HCT116 (cell line): ENCODE results near the gene PRKCZ. TPM values are rescaled to one million over a fixed set of nuclear protein-coding genes. Genes with fewer than 3 reads are reported as not detected.

Source experiments
- ATAC-seq: fragments of 200-7000 bp; cut with Tn5 transposase; 2 replicates; pipeline ENCODE4 v1.9.1; 2020; ENCODE audit warnings: mild to moderate bottlenecking, moderate library complexity
- BruUV-seq: library from RNA; stranded (reverse); fragments of 400-500 nt; replicated peaks from 2 replicates; lab custom pipeline; 2021; lab: Mats Ljungman, UMichigan
- CTCF ChIA-PET: fragments of 300-600 bp; sonication (Branson Sonifier 250); formaldehyde crosslinking; loops from one replicate; lab custom pipeline; 2021; ENCODE audit warnings: antibody characterized with exemption; lab: Charles Lee
- POLR2A ChIA-PET: fragments of 300-600, 350-600 bp; sonication (Branson Sonifier 250); formaldehyde crosslinking; loops from one replicate; lab custom pipeline; 2021; ENCODE audit warnings: antibody characterized with exemption; lab: Charles Lee
- RAD21 ChIA-PET, 2 experiments: fragments of 300-600 bp; sonication (Branson Sonifier 250); formaldehyde crosslinking; loops; one replicate each; lab custom pipeline; 2023; ENCODE audit warnings: low total read pairs in 2 of 2; ENCODE audit not compliant: uncharacterized antibody in 2 of 2, unreplicated experiment in 2 of 2, low non-redundant PET in 1 of 2; lab: Charles Lee
- DNase-seq: peaks from one replicate; pipeline ENCODE4 v3.0.0-alpha.2; 2010; ENCODE audit warnings: low read depth, low spot score
- H2AFZ ChIP-seq: fragments of 200-600 bp; shearing (Covaris generic), sonication (generic); 2 replicates; pipeline ENCODE4 v1.6.1; 2017; ENCODE audit warnings: low read depth, mixed run types, mixed read lengths, antibody characterized with exemption, low read length; ENCODE audit not compliant: poor library complexity, severe bottlenecking
- H3K27ac ChIP-seq: 2 replicates; pipeline ENCODE4 v1.5.1; 2012; ENCODE audit warnings: low read depth, low read length
- H3K27me3 ChIP-seq: fragments of 200-600 bp; sonication (generic); 2 replicates; pipeline ENCODE4 v1.6.1; 2016; ENCODE audit warnings: mixed run types, low read length, mixed read lengths; ENCODE audit not compliant: insufficient read depth
- H3K36me3 ChIP-seq, 2 experiments: fragments of 200-500 bp in 1 of 2; fragments of 200-600 bp in 1 of 2; sonication (Bioruptor generic) in 1 of 2; sonication (generic) in 1 of 2; 2 replicates each; pipeline versions ENCODE4 v1.5.1 to v1.6.1; 2014 to 2016; ENCODE audit warnings: low read length in 2 of 2, inconsistent platforms in 1 of 2, mixed read lengths in 1 of 2, mixed run types in 1 of 2; ENCODE audit not compliant: insufficient read depth in 2 of 2, control insufficient read depth in 1 of 2
- H3K4me1 ChIP-seq, 2 experiments: fragments of 200-600 bp in 1 of 2; sonication (generic) in 1 of 2; 2 replicates each; pipeline versions ENCODE4 v1.5.1 to v1.6.1; 2012 to 2017; ENCODE audit warnings: low read length in 2 of 2, inconsistent platforms in 1 of 2, mild to moderate bottlenecking in 1 of 2, mixed read lengths in 1 of 2, mixed run types in 1 of 2, moderate library complexity in 1 of 2; ENCODE audit not compliant: insufficient read depth in 2 of 2, control insufficient read depth in 1 of 2
- H3K4me2 ChIP-seq: fragments of 200-600 bp; sonication (generic); 2 replicates; pipeline ENCODE4 v1.6.1; 2017; ENCODE audit warnings: mixed run types, low read length, mixed read lengths
- H3K4me3 ChIP-seq, 2 experiments: fragments of 200-600 bp in 1 of 2; sonication (generic) in 1 of 2; replicated peaks in 1 of 2; 2 replicates each; pipeline ENCODE4 v1.5.1; 2011 to 2016; ENCODE audit warnings: low read length in 2 of 2, control low read depth in 1 of 2, low read depth in 1 of 2, mild to moderate bottlenecking in 1 of 2, mixed read lengths in 1 of 2, mixed run types in 1 of 2
- H3K79me2 ChIP-seq: fragments of 200-600 bp; sonication (generic); 2 replicates; pipeline ENCODE4 v1.6.1; 2017; ENCODE audit warnings: mild to moderate bottlenecking, mixed run types, low read length, moderate library complexity, mixed read lengths; ENCODE audit not compliant: insufficient read depth
- H3K9ac ChIP-seq: fragments of 200-600 bp; sonication (generic); 2 replicates; pipeline ENCODE4 v1.6.1; 2016; ENCODE audit warnings: low read length, mixed read lengths
- H3K9me2 ChIP-seq: fragments of 200-600 bp; sonication (generic), shearing (Covaris generic); 2 replicates; pipeline ENCODE4 v1.6.1; 2017; ENCODE audit warnings: mixed run types, mild to moderate bottlenecking, moderate library complexity; ENCODE audit not compliant: insufficient read depth
- H3K9me3 ChIP-seq, 2 experiments: fragments of 200-500 bp in 1 of 2; fragments of 200-600 bp in 1 of 2; sonication (Bioruptor generic) in 1 of 2; sonication (generic) in 1 of 2; 2 replicates each; pipeline ENCODE4 v1.6.1; 2014 to 2017; ENCODE audit warnings: low read length in 2 of 2, mixed read lengths in 2 of 2, inconsistent platforms in 1 of 2, low read depth in 1 of 2, mild to moderate bottlenecking in 1 of 2, mixed run types in 1 of 2, moderate library complexity in 1 of 2; ENCODE audit not compliant: control insufficient read depth in 1 of 2, insufficient read depth in 1 of 2
- H4K20me1 ChIP-seq: fragments of 200-600 bp; sonication (generic), shearing (Covaris generic); 2 replicates; pipeline ENCODE4 v1.6.1; 2017; ENCODE audit warnings: mixed run types, mild to moderate bottlenecking, moderate library complexity; ENCODE audit not compliant: insufficient read depth
- EGR1 ChIP-seq: IDR thresholded peaks from 2 replicates; pipeline ENCODE4 v1.6.1; 2012; ENCODE audit warnings: low read depth
- YY1 ChIP-seq: IDR thresholded peaks from 2 replicates; pipeline ENCODE4 v1.6.1; 2011; ENCODE audit warnings: low read length, low read depth, moderate library complexity, mild to moderate bottlenecking; ENCODE audit not compliant: insufficient replicate concordance; ENCODE audit errors: extremely low read depth
- intact Hi-C: fragments of 100-400 bp; cut with micrococcal nuclease; formaldehyde crosslinking; loops from 2 replicates; pipeline ENCODE4 v1.10.0; 2022
- total RNA-seq: library from RNA; stranded (reverse); gene quantifications from one replicate; pipeline ENCODE4 v1.2.1, GENCODE V29; 2021; ENCODE audit not compliant: unreplicated experiment
- TF ChIP-seq, protein P1 (sequence below): IDR thresholded peaks from 2 replicates; pipeline ENCODE4 v1.6.1; 2012; ENCODE audit warnings: low read depth

Gene PRKCZ
- total RNA-seq, 1 experiment from 2014 or later, result 46.8 TPM

DNA sequence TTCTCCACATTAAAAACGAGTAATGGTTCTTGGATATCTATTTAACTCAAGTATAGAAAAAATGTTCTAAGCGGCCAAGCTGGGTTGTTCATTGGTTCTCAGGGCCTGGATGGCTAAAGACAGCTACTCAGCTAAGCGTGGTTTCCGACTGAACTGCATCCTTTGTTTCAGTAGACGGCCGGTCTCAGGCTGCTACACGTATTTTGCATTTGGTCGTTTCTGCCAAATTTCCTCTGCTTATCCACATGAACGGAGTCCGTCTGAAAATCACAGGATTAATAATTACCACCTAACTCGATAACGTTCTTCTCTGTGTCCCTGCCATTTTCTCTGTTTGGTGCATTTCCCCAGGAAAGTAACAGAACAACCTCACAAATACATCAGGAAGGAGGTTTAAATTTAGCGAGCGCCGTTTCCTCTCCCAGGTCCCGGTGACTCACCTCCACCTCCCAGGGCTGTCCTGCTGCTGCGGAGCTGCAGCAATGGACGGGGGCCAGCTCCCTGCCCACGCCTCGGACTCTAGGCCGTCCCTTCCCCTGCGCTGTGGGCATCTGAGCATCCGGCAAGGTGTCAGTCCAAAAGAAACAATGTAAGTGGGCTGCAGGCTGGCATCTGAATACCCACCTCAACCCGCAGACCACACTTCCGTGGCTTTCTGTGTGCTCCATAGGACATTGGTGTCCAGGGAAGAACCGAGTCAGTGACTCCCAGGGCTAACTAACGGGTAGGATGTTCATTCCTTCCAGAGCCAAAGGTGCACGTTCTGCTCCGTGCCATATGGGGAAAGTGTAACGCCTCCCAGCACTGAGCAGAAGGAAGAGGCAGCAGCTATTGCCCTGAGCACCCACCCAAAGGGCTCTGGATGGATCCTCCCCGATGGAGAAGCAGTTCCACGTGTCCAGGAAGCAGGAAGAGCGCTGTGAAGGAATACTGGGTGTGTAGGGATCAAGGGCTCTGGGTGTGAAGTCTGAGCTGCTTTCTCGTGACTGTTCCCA lies 35.2 kb upstream of the PRKCZ start:
- ChIA-PET POLR2A (interaction anchor here (1.0 kb wide), 1 partner anchor 11 kb away, joined by 4 read pairs; the partner anchor contains the start of gene CFAP74), RAD21 (no interaction called here), CTCF (interaction anchor here (1.0 kb wide), 2 partner anchors 30 to 71 kb away, joined by 3 to 4 read pairs; no protein-coding TSS in a partner anchor)
- DNase-seq (no peak), ATAC-seq (peak; percentile 52; the same call in 1 of the 2 replicates)
- Histone ChIP-seq H3K9me3 (no peaks in the 10 kb centered on the region), H3K4me1 (peaks cover 3 to 26% of the 10 kb centered on the region in 2 experiments; a peak in 3 of 4 replicates), H3K27ac (no peak overlapping the region), H2AFZ (peak overlapping the region; percentile 75), H3K4me3 (peak overlapping the region; percentile 9 to 41), H3K79me2 (no peaks in the 10 kb centered on the region), H3K4me2 (peak overlapping the region; percentile 77), H3K9me2 (no peaks in the 10 kb centered on the region), H3K9ac (no peak overlapping the region; the same call in 1 of the 2 replicates), H3K36me3 (no peaks in the 10 kb centered on the region), H3K27me3 (no peaks in the 10 kb centered on the region), H4K20me1 (no peaks in the 10 kb centered on the region)
- BruUV-seq, result no TSS peak
- intact Hi-C loops, result no loop called here
- TF ChIP-seq, protein P1, sequence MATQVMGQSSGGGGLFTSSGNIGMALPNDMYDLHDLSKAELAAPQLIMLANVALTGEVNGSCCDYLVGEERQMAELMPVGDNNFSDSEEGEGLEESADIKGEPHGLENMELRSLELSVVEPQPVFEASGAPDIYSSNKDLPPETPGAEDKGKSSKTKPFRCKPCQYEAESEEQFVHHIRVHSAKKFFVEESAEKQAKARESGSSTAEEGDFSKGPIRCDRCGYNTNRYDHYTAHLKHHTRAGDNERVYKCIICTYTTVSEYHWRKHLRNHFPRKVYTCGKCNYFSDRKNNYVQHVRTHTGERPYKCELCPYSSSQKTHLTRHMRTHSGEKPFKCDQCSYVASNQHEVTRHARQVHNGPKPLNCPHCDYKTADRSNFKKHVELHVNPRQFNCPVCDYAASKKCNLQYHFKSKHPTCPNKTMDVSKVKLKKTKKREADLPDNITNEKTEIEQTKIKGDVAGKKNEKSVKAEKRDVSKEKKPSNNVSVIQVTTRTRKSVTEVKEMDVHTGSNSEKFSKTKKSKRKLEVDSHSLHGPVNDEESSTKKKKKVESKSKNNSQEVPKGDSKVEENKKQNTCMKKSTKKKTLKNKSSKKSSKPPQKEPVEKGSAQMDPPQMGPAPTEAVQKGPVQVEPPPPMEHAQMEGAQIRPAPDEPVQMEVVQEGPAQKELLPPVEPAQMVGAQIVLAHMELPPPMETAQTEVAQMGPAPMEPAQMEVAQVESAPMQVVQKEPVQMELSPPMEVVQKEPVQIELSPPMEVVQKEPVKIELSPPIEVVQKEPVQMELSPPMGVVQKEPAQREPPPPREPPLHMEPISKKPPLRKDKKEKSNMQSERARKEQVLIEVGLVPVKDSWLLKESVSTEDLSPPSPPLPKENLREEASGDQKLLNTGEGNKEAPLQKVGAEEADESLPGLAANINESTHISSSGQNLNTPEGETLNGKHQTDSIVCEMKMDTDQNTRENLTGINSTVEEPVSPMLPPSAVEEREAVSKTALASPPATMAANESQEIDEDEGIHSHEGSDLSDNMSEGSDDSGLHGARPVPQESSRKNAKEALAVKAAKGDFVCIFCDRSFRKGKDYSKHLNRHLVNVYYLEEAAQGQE, result no peak
- TF ChIP-seq EGR1 (peak; percentile 86), YY1 (peak; percentile 9)
